HG03066 (cell line): ENCODE measurements around the gene VAV1.

Experiments used
- ATAC-seq: cut with Tn5 transposase; IDR thresholded peaks from one replicate; pipeline ENCODE4 v1.9.1; 2021; ENCODE audit warnings: low read depth; ENCODE audit not compliant: unreplicated experiment

VAV1 gene

DNA sequence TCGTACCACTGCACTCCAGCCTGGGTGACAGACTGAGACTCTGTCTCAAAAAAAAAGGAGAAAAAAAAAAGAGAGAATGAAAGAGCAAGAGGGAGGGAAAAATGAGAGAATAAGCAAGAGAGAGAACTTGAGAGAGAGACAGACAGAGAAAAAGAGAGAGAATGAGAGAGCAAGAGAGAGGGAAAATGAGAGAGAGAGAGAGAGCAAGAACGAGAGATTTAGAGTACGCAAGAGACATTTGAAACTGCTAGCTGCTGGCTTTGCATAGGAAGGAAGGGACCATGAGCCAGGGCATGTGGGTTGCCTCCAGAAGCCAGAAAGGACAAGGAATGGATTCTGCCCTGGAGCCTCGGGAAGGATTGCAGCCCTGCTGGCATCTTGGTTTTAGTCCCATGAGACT lies 105.3 kb downstream of the VAV1 start:
- ATAC-seq: no peak

DNA sequence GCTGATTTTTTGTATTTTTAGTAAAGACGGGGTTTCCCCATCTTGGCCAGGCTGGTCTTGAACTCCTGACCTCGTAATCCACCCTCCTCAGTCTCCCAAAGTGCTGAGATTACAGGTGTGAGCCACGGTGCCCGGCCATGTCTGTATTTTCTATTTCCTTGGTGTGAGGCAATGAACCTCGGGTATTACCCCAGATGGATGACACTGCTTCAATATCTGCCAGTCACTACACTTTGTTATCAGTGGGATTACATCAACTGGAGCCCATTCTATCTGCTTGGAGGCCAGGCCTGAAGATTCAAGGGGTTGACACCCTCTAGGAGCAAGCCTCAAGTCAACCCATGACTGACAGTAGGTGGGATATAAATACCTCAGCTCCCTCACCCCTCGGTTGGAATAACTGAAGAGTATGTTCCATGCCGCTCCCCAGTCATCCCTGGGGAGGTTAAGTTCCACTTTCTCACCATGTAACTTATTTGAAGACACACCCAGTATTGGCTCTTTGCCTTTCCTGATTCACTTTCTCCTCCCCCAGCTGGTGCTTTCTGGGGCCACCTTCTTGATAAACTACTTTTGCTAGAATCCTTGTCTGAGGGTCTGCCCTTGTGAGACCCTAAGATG lies 113.9 kb downstream of the VAV1 start:
- ATAC-seq: no peak

DNA sequence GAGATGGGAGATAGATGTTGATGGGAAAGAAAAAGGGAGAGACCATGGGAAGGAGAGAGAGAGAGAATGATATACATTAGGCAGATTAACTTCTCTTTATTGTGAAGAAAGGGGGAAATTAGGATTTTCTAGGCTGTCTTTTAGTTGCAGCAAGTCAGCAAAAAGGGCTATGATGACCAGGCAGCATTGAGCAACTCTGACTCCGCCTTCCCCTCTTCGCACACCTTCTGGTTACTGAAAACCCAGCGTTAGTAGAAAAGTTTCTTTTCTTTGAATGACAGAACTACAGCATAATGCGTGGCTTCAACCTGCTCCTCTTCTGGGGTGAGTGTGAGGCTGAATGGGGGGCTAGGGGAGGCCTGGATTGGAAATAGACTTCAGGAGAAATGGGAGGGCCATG lies 114.8 kb downstream of the VAV1 start, which contains the start of gene ADGRE1:
Gene ADGRE1 (plus strand): TSS at position 264 of the 400 bp plus-strand sequence. CDS start 30 bp downstream, at position 294.
- no peak for ATAC-seq

DNA sequence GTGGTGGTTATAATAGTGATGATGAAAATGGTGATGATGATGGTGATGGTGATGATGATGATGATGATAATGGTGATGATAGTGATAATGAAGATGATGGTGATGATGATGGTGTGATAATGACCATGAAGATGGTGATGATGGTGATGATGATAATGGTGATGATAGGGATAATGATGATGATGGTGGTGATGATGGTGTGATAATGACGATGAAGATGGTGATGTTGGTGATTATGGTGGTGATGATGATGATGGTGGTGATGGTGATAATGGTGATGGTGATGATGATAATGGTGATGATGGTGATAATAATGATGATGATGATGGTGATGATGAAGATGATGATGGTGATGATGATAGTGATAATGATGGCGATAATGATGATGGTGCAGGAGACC lies 116.5 kb downstream of the VAV1 start:
- no peak for ATAC-seq

DNA sequence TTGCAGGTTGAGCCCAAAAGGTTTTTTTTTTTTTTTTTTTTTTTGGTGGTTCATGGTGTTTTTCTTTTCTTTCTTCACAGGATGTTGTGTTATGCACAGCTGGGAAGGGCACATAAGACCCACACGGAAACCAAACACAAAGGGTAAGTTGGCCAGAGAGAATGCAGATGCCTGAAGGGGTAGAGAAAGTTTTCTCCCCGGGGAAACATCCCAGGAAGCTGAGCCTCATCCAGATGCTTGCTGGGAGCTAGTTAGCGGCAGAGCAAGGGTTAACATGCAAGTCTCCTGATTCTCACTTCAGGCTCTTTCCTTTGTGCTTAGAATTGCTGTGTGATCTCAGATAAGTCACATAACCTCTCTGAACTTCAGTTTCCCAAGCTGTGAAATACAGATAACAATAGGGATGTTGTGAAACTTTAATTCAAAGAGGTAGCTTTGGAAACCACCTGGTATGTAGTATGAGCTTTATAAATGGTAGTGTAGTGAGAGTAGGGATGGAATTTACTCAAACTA lies 117.9 kb downstream of the VAV1 start:
- ATAC-seq: no peak

DNA sequence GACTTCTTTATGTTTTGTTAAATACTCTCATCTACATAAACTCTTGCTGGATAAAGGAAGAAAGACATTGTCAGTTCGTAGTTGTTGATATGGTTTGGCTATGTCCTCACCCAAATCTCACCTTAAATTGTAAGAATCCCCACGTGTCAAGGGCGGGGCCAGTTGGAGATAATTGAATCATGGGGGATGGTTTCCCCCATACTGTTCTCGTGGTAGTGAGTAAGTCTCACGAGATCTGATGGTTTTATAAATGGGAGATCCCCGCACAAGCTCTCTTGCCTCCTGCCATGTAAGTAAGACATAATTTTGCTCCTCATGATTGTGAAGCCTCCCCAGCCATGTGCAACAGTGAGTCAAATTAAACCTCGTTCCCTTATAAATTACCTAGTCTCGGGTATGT lies 118.4 kb downstream of the VAV1 start:
- ATAC-seq: no peak

DNA sequence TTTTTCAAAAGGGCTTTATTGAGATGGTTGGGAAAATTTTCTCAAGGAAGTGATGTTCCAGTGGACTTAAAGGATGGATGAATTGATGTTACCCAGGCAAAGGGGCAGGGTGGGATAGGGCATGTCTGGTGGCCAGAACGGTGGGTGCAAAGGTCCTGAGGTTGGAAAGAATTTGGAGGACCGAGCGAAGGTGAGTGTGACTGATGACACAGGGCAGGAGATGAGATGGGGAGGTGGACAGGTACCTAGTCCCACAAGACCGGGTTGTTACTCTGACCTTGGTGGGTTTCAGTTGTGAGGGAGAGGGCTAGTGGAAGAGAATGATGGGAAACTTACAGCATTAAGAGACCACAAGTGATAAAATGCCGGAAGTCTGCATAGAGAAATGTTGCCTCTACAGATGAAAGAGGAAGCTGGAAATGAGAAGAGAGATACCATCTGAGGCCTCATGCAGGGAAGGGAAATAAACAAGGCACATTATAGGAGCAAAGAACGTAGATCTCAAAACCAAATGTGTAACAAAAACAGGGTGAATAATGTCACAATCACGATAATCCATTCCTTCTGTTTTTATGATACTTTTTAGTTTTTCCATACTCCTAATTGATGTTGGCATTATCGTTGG lies 119.4 kb downstream of the VAV1 start:
- ATAC-seq: no peak

- no peak for ATAC-seq
Measured at GRCh38 chr19:6894313-6894712, 121.8 kb downstream of the VAV1 start.

DNA sequence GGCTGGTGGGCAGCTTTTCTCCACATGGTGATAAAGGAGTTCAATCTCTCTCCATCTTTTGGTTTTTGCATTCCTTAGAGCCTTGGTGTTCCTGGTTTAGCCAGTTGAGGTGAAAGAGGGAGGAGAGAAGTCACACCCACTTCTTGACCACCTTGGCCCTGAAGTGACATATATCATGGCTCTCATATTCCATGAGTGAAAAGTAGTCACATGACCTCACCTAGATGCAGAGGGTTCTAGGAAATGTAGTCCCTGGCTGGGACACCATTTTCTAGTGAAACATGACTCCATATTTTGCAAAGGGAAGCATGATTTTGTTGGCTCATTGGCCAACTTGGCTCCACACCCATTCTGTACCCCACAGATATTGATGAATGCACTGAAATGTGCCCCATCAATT lies 130.9 kb downstream of the VAV1 start:
- ATAC-seq: no peak

- no peak for ATAC-seq
Measured at GRCh38 chr19:6906559-6907060, 134.1 kb downstream of the VAV1 start.
